ENCODE results near the gene WDR62.

Gene WDR62

GRCh38 chr19:36054733-36055686 is at the start of gene WDR62:
Gene WDR62, plus strand, starts transcription at chr19:36054897. Its CDS starts 75 bp downstream, at chr19:36054972.
- ATAC-seq (replicated peaks): peak; percentile 81 to 82
- Mint-ChIP-seq H3K27ac (peak within 1 kb of the TSS; percentile 99), H3K4me1 (peaks cover 14% of the 10 kb centered on the region in 2 donors), H3K36me3 (peaks cover 1 to 13% of the 10 kb centered on the region in 2 donors), H3K27me3 (no peaks in the 10 kb centered on the region), H3K9me3 (no peaks in the 10 kb centered on the region), H3K4me3 (peak within 1 kb of the TSS; percentile 98 to 99)
- peak; percentile 92 for DNase-seq

GRCh38 chr19:36006955-36007354 is 47.7 kb upstream of the WDR62 start:
- H3K4me3 Mint-ChIP-seq: no peak overlapping the region
- DNase-seq (no peak), ATAC-seq (replicated peaks) (no peak)
- H3K4me1 Mint-ChIP-seq: peaks cover 17% of the 10 kb centered on the region in 2 donors
- no peaks in the 10 kb centered on the region for H3K9me3 Mint-ChIP-seq
- peaks cover 22 to 45% of the 10 kb centered on the region in 2 donors for H3K36me3 Mint-ChIP-seq
- no peak overlapping the region for H3K27ac Mint-ChIP-seq
- peaks cover 8 to 16% of the 10 kb centered on the region in 2 donors for H3K27me3 Mint-ChIP-seq

DNA sequence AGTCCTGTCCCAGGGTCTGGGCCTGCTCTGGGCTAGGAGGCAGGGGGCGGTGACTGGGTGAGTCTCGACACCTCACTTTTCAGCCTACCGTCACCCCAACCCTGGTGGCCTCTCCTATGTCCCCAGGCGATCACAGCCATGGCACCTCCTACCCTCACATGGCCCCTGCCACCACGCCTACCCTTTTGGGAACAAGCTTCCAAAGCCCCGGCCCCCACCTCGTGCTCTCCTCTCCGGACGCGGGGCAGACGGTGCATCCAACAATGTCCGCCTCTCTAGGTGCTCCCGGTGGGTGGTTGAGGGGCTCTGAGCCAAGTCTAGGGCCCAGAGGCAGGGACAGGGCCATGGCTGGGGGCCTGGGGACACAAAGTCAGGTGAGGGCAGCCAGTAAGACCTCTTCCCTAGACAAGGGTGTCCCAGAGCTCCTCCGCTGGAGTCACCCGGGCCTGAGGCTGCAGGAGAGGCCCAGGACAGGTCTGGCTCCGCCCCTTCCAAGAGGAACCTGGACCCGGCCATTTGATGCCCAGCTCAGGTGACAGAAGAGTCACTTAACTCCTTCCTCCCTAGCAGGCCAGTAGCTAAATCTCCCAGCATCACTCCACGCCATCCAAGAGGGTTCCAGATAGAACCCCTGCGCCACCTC is 46.2 kb upstream of the WDR62 start, which contains the start of gene SYNE4:
Gene SYNE4 (minus strand): TSS at position 478 of the 643 bp plus-strand sequence. CDS start 132 bp downstream, at position 346.
- peaks cover 8 to 16% of the 10 kb centered on the region in 2 donors for H3K27me3 Mint-ChIP-seq
- no peak for ATAC-seq (replicated peaks)
- H3K4me3 Mint-ChIP-seq: peak within 1 kb of the TSS; percentile 63 to 71
- no peaks in the 10 kb centered on the region for H3K9me3 Mint-ChIP-seq
- H3K27ac Mint-ChIP-seq: peak within 1 kb of the TSS; percentile 59
- H3K36me3 Mint-ChIP-seq: peaks cover 18 to 39% of the 10 kb centered on the region in 2 donors
- H3K4me1 Mint-ChIP-seq: peaks cover 17 to 24% of the 10 kb centered on the region in 2 donors
- DNase-seq: no peak

DNA sequence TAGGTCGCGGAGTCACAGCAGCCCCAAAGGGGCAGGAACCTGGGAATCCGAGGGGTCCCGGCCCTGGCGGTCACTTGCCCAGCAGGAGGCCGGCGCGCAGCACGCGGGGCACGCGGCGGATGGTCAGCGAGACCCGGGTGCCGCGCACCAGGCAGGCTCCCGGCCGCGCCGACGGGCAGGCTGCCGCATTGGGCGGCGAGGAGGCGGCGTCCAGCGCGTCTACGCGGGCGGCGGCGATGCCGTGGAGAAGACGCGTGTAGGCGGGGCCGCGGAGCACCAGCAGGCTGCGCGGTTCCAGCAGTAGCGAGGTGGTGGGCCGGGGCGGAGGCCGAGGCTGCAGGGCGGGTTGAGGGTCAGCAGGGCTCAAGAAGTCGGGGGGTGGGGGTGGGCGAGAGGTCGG is 45.5 kb upstream of the WDR62 start:
- H3K36me3 Mint-ChIP-seq: peaks cover 19 to 38% of the 10 kb centered on the region in 2 donors
- ATAC-seq (replicated peaks) (peak; percentile 45 to 53), DNase-seq (peak; percentile 46)
- peak overlapping the region; percentile 63 to 71 for H3K4me3 Mint-ChIP-seq
- H3K27ac Mint-ChIP-seq: no peak overlapping the region
- peaks cover 8 to 16% of the 10 kb centered on the region in 2 donors for H3K27me3 Mint-ChIP-seq
- peaks cover 23 to 32% of the 10 kb centered on the region in 2 donors for H3K4me1 Mint-ChIP-seq
- H3K9me3 Mint-ChIP-seq: no peaks in the 10 kb centered on the region

DNA sequence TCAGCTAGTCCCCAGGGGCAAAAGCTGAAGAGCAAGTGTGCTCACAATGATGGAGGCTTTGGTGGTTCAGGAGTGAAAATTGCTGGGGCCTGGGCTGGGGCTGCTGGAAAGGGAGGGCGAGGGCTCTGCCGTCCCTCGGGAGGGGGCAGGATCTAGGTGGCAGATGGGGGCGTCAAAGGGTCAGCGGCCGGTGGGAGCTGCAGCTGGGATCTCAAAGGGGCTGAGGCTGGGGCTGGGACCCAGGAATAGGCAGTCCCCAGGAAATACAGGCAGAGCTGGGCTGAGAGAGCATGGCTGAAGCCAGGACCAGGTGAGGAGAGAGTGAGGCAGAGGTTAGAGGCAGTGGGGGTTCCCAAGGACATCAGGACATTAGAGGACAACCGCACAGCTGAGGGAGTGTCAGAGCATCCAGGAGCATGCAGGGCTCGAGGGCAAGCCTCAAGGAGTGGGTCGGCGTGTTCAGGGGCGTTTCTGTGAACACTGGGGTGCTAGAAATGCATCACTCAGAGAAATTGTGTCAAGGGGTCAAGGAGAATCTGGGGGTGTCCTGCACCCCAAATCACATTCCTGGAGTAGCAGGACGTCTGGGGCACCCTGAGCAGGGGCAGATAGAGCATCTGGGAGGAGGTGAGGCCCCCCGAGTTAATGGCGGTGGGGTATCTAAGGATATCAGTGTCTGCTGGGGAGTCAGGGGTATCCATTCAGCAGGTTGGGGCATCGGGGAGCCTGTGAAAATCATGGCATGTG is 44.9 kb upstream of the WDR62 start:
- ATAC-seq (replicated peaks): no peak

DNA sequence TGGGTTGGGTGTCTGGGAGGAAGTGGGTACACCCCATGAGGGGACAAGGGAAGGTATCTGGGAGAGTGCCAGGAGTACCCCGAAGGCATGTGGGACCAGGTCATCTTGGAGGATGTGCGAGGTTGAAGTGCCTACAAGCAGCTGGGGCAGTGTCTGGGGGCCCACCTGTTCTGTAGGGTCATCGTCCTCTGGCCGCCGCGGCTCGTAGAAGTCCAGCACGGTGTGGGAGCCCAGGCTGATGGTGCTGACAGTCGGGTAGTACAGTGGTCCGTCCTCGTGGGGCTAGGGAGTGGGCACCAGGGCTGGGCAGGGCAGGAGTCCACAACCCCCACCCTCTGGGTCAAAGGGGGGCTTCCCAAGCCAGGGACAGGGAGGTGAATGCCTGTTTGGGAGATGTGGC is 44.3 kb upstream of the WDR62 start:
- peaks cover 29 to 44% of the 10 kb centered on the region in 2 donors for H3K4me1 Mint-ChIP-seq
- ATAC-seq (replicated peaks): no peak

More for the DNA sequence above, 44.9 kb upstream of the WDR62 start:
- peaks cover 8 to 16% of the 10 kb centered on the region in 2 donors for H3K27me3 Mint-ChIP-seq
- peak overlapping the region; percentile 63 to 71 for H3K4me3 Mint-ChIP-seq
- H3K27ac Mint-ChIP-seq: peak overlapping the region; percentile 63
- DNase-seq: no peak
- H3K9me3 Mint-ChIP-seq: no peaks in the 10 kb centered on the region
- H3K36me3 Mint-ChIP-seq: peaks cover 21 to 34% of the 10 kb centered on the region in 2 donors
- H3K4me1 Mint-ChIP-seq: peaks cover 27 to 38% of the 10 kb centered on the region in 2 donors

GRCh38 chr19:36013280-36014011 is 41.3 kb upstream of the WDR62 start:
- H3K36me3 Mint-ChIP-seq: peaks cover 26 to 30% of the 10 kb centered on the region in 2 donors
- peak overlapping the region; percentile 96 for H3K27ac Mint-ChIP-seq
- H3K4me1 Mint-ChIP-seq: peaks cover 32 to 48% of the 10 kb centered on the region in 2 donors
- ATAC-seq (replicated peaks) (no peak), DNase-seq (no peak)
- no peaks in the 10 kb centered on the region for H3K9me3 Mint-ChIP-seq
- peak overlapping the region; percentile 91 to 97 for H3K4me3 Mint-ChIP-seq
- H3K27me3 Mint-ChIP-seq: peaks cover 8 to 14% of the 10 kb centered on the region in 2 donors

More for the DNA sequence above, 44.3 kb upstream of the WDR62 start:
- no peaks in the 10 kb centered on the region for H3K9me3 Mint-ChIP-seq
- no peak for DNase-seq
- H3K4me3 Mint-ChIP-seq: no peak overlapping the region
- H3K36me3 Mint-ChIP-seq: peaks cover 18 to 31% of the 10 kb centered on the region in 2 donors
- peak overlapping the region; percentile 63 for H3K27ac Mint-ChIP-seq
- H3K27me3 Mint-ChIP-seq: peaks cover 8 to 16% of the 10 kb centered on the region in 2 donors

DNA sequence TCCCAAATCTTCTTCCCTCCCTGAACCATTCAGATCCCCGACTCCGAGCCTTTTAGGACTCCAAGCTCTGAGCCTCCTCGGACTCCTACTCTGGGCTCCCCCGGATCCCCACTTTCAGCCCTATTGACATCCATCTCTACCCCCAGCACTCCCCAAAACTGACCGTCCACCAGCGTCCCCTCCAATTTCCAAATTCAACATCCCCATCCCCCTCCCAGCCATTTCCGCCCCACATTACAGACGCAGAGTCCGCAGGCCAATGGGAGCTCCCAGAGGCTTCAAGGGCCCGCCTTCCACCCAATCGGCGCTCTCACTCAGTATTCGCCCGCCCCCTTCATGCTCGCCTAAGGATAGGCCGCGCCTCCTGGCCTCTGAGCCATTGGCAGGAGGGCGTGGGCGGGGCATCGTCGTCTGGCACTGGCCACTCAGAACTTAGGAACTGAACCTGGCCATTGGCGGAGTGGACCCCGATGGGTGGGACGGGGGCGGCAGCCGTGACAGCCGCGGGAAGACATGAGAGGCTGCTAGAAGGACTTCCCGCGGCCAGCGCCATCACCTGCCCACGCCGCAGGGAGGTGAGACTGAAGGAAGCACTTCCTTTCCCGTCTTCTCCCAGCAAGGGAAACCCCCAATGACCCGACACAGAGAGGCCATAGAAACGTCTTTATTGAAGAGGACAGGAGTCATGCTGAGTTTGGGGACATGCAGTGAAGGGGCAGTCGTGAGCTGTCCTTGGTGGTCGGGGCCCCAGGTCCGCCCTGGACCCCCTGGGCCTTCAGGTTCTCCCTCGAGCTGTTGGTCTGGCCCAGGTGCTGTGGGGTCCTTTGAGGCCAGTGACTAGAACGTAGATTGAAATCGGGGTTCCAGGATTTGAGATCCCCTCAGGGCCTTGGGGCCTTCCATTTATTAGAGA is 40.4 kb upstream of the WDR62 start, which contains the start of gene ALKBH6:
Gene ALKBH6 (minus strand): TSS at position 202 of the 913 bp plus-strand sequence. CDS start 816 bp downstream, outside the sequence.
- H3K27ac Mint-ChIP-seq: peak within 1 kb of the TSS; percentile 96
- H3K4me1 Mint-ChIP-seq: peaks cover 28 to 43% of the 10 kb centered on the region in 2 donors
- H3K4me3 Mint-ChIP-seq: peak within 1 kb of the TSS; percentile 91 to 97
- H3K27me3 Mint-ChIP-seq: peaks cover 8 to 10% of the 10 kb centered on the region in 2 donors
- H3K36me3 Mint-ChIP-seq: peaks cover 25 to 26% of the 10 kb centered on the region in 2 donors
- H3K9me3 Mint-ChIP-seq: no peaks in the 10 kb centered on the region
- peak; percentile 99 for DNase-seq
- ATAC-seq (replicated peaks): peak; percentile 98

DNA sequence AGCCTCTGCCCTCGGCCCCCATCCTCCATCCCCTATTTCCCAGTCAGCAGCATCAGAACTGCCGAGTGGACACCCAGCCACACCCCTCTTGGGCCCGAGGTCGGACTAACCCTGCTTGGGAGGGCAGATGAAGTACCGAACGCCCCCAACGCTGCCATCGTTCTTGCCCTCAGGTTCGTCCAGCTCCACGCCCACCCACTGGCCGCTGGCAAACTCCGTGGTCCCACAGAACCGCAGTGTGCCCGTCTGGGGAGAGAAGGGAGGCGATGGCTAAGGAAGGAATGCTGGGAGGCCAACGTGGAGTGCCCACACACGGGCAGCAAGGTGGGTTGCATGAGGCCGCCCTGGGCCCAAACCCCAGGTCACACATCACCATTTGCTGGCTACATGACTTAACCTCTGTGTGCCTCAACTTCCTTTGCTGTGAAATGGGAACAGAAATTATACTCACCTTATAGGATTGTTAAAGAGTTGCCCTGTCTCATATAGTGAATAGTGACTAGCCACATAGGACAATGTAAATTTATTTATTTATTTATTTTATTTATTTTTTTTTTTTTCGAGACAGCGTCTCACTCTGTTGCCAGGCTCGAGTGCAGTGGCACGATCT is 35.5 kb upstream of the WDR62 start:
- Mint-ChIP-seq H3K27ac (peak overlapping the region; percentile 59), H3K27me3 (no peaks in the 10 kb centered on the region), H3K4me1 (peaks cover 10 to 18% of the 10 kb centered on the region in 2 donors), H3K36me3 (peaks cover 26 to 28% of the 10 kb centered on the region in 2 donors), H3K4me3 (no peak overlapping the region), H3K9me3 (no peaks in the 10 kb centered on the region)
- DNase-seq: no peak
- ATAC-seq (replicated peaks): no peak

GRCh38 chr19:36023432-36023831 is 31.3 kb upstream of the WDR62 start:
- Mint-ChIP-seq H3K9me3 (no peaks in the 10 kb centered on the region), H3K27me3 (no peaks in the 10 kb centered on the region), H3K27ac (no peak overlapping the region), H3K36me3 (peaks cover 20 to 32% of the 10 kb centered on the region in 2 donors), H3K4me3 (no peak overlapping the region), H3K4me1 (no peaks in the 10 kb centered on the region)
- DNase-seq: no peak
- ATAC-seq (replicated peaks): no peak

GRCh38 chr19:36025541-36025940 is 29.2 kb upstream of the WDR62 start:
- DNase-seq: no peak
- Mint-ChIP-seq H3K27me3 (no peaks in the 10 kb centered on the region), H3K27ac (no peak overlapping the region), H3K9me3 (no peaks in the 10 kb centered on the region), H3K4me3 (no peak overlapping the region), H3K36me3 (peaks cover 34 to 41% of the 10 kb centered on the region in 2 donors), H3K4me1 (no peaks in the 10 kb centered on the region)
- ATAC-seq (replicated peaks): no peak

All from stimulated activated naive B cell treated with anti-CD40 and anti-IgM and Interleukin-4, amounts not matched to agents 10 μg/mL and 1 μg/mL and 100 μg/mL, for 72 hours (primary cell).